H1 (cell line): ENCODE data around the gene RIMS1. TPM values are rescaled to one million over a fixed set of nuclear protein-coding genes. Genes with fewer than 3 reads are reported as not detected.

Source experiments
- CTCF ChIA-PET: fragments of 300-600 bp; sonication (Branson Sonifier 250); formaldehyde crosslinking; loops from one replicate; lab custom pipeline; 2021; ENCODE audit not compliant: partially characterized antibody; lab: Charles Lee
- POLR2A ChIA-PET: fragments of 300-600 bp; sonication (Branson Sonifier 250); formaldehyde crosslinking; loops from one replicate; lab custom pipeline; 2021; ENCODE audit warnings: inconsistent platforms; ENCODE audit not compliant: partially characterized antibody; lab: Charles Lee
- DNase-seq, 2 experiments: peaks; one replicate each; pipeline versions ENCODE4 v3.0.0 to v3.0.0-alpha.2; 2010 to 2022; ENCODE audit warnings: low spot score in 2 of 2, low read depth in 1 of 2, mixed read lengths in 1 of 2
- FAIRE-seq: peaks from 2 replicates; lab custom pipeline; 2011; peaks lifted over from hg19 to GRCh38; lab: Jason Lieb, UNC
- H2AFZ ChIP-seq: 2 replicates; pipeline ENCODE4 v1.8.1; 2012; ENCODE audit warnings: low read length, inconsistent platforms
- H2AK5ac ChIP-seq: 2 replicates; pipeline ENCODE4 v1.6.1; 2013; ENCODE audit warnings: low read depth, low read length
- H2BK120ac ChIP-seq: replicated peaks from 2 replicates; pipeline ENCODE3; 2013; ENCODE audit warnings: low read depth, low read length, inconsistent platforms
- H2BK12ac ChIP-seq: 2 replicates; pipeline ENCODE4 v1.6.1; 2013; ENCODE audit warnings: low read depth, low read length
- H2BK15ac ChIP-seq: 2 replicates; pipeline ENCODE4 v1.6.1; 2013; ENCODE audit warnings: low read length
- H2BK20ac ChIP-seq: 2 replicates; pipeline ENCODE4 v1.6.1; 2013; ENCODE audit warnings: low read length
- H2BK5ac ChIP-seq: 2 replicates; pipeline ENCODE4 v1.6.1; 2013; ENCODE audit warnings: low read depth, low read length
- H3K14ac ChIP-seq: 2 replicates; pipeline ENCODE4 v1.6.1; 2013; ENCODE audit warnings: inconsistent platforms; ENCODE audit not compliant: insufficient read length
- H3K18ac ChIP-seq: 2 replicates; pipeline ENCODE4 v1.6.1; 2013; ENCODE audit warnings: low read length; ENCODE audit errors: extremely low read depth
- H3K23ac ChIP-seq: 2 replicates; pipeline ENCODE4 v1.6.1; 2013; ENCODE audit warnings: inconsistent platforms; ENCODE audit not compliant: insufficient read length
- H3K23me2 ChIP-seq: 2 replicates; pipeline ENCODE4 v1.6.1; 2013; ENCODE audit warnings: low read depth, low read length
- H3K27ac ChIP-seq: 2 replicates; pipeline ENCODE4 v1.6.1; 2011; ENCODE audit warnings: low read depth, low read length, inconsistent platforms
- H3K27me3 ChIP-seq, 4 experiments: replicated peaks in 1 of 4; 1 replicate in 1 of 4; 2 replicates in 3 of 4; pipeline versions ENCODE4 v1.6.1 to v1.8.1; 2011 to 2013; ENCODE audit warnings: low read length in 3 of 4, mild to moderate bottlenecking in 3 of 4, inconsistent platforms in 2 of 4, mixed read lengths in 2 of 4, moderate library complexity in 1 of 4; ENCODE audit not compliant: control insufficient read depth in 3 of 4, insufficient read depth in 3 of 4; ENCODE audit errors: extremely low read depth in 1 of 4
- H3K36me3 ChIP-seq, 4 experiments: 2 replicates each; pipeline versions ENCODE4 v1.6.1 to v1.8.1; 2011 to 2013; ENCODE audit warnings: mild to moderate bottlenecking in 4 of 4, low read length in 3 of 4, moderate library complexity in 2 of 4, control low read depth in 1 of 4, inconsistent platforms in 1 of 4; ENCODE audit not compliant: insufficient read depth in 4 of 4, control insufficient read depth in 2 of 4
- H3K4ac ChIP-seq: replicated peaks from 2 replicates; pipeline ENCODE3; 2013; ENCODE audit warnings: low read length, low read depth, mixed read lengths, inconsistent platforms; ENCODE audit not compliant: insufficient read length
- H3K4me1 ChIP-seq, 4 experiments: replicated peaks in 1 of 4; 1 replicate in 1 of 4; 2 replicates in 3 of 4; pipeline versions ENCODE4 v1.6.1 to v1.8.1; 2011 to 2013; ENCODE audit warnings: low read length in 3 of 4, inconsistent platforms in 2 of 4, mixed read lengths in 1 of 4; ENCODE audit not compliant: insufficient read depth in 4 of 4, control insufficient read depth in 3 of 4
- H3K4me2 ChIP-seq, 2 experiments: 2 replicates each; pipeline versions ENCODE4 v1.6.1 to v1.8.1; 2011 to 2013; ENCODE audit warnings: low read depth in 2 of 2, low read length in 2 of 2, control low read depth in 1 of 2, inconsistent platforms in 1 of 2, mild to moderate bottlenecking in 1 of 2; ENCODE audit not compliant: insufficient read depth in 1 of 2
- H3K4me3 ChIP-seq, 4 experiments: fragments of 200-600, 300-600 bp in 1 of 4; sonication (generic), shearing (Covaris generic), sonication (Bioruptor Twin) in 1 of 4; 2 replicates each; pipeline versions ENCODE4 v1.5.1 to v1.8.1; 2011 to 2016; ENCODE audit warnings: low read length in 4 of 4, low read depth in 3 of 4, control low read depth in 2 of 4, inconsistent platforms in 2 of 4, mild to moderate bottlenecking in 2 of 4, mixed read lengths in 1 of 4, moderate library complexity in 1 of 4; ENCODE audit not compliant: insufficient read depth in 2 of 4; ENCODE audit errors: extremely low read depth in 1 of 4
- H3K56ac ChIP-seq: replicated peaks from 2 replicates; pipeline ENCODE3; 2013; ENCODE audit warnings: low read depth, mild to moderate bottlenecking, mixed read lengths, low read length, inconsistent platforms; ENCODE audit not compliant: insufficient read length
- H3K79me1 ChIP-seq: 2 replicates; pipeline ENCODE4 v1.6.1; 2013; ENCODE audit warnings: low read depth, low read length, control low read depth
- H3K79me2 ChIP-seq, 2 experiments: 2 replicates each; pipeline versions ENCODE4 v1.6.1 to v1.8.1; 2012 to 2013; ENCODE audit warnings: low read length in 2 of 2, mild to moderate bottlenecking in 2 of 2, inconsistent platforms in 1 of 2; ENCODE audit not compliant: insufficient read depth in 2 of 2, control insufficient read depth in 1 of 2
- H3K9ac ChIP-seq, 4 experiments: replicated peaks in 1 of 4; 1 replicate in 1 of 4; 2 replicates in 3 of 4; pipeline versions ENCODE4 v1.6.1 to v1.8.1; 2011 to 2013; ENCODE audit warnings: low read depth in 3 of 4, low read length in 3 of 4, control low read depth in 2 of 4, mild to moderate bottlenecking in 2 of 4, moderate library complexity in 2 of 4, inconsistent platforms in 1 of 4; ENCODE audit errors: extremely low read depth in 1 of 4
- H3K9me3 ChIP-seq, 2 experiments: 2 replicates each; pipeline versions ENCODE4 v1.6.1 to v1.8.1; 2012 to 2013; ENCODE audit warnings: mild to moderate bottlenecking in 2 of 2, moderate library complexity in 2 of 2, control low read depth in 1 of 2, inconsistent platforms in 1 of 2, low read depth in 1 of 2, low read length in 1 of 2, mixed read lengths in 1 of 2; ENCODE audit not compliant: insufficient read depth in 2 of 2
- H4K20me1 ChIP-seq, 2 experiments: replicated peaks in 1 of 2; 2 replicates each; pipeline versions ENCODE3 to v1.8.1; 2011 to 2013; ENCODE audit warnings: inconsistent platforms in 2 of 2, low read length in 2 of 2, mild to moderate bottlenecking in 1 of 2; ENCODE audit not compliant: insufficient read depth in 2 of 2, control insufficient read depth in 1 of 2
- H4K5ac ChIP-seq: 2 replicates; pipeline ENCODE4 v1.6.1; 2013; ENCODE audit warnings: low read length, low read depth, mixed read lengths, inconsistent platforms; ENCODE audit not compliant: insufficient read length
- H4K8ac ChIP-seq: 2 replicates; pipeline ENCODE4 v1.8.0; 2013; ENCODE audit warnings: mild to moderate bottlenecking, moderate library complexity, low read length, inconsistent platforms; ENCODE audit not compliant: insufficient read depth; ENCODE audit errors: extremely low read depth
- H4K91ac ChIP-seq: replicated peaks from 2 replicates; pipeline ENCODE3; 2013; ENCODE audit warnings: low read length, mixed read lengths, inconsistent platforms; ENCODE audit not compliant: insufficient read length
- CBX5 ChIP-seq: fragments of 300-800, 300-1000 bp; sonication (generic); IDR thresholded peaks from 2 replicates; pipeline ENCODE4 v1.7.1; 2016; ENCODE audit warnings: antibody characterized with exemption, low read length, low read depth
- CBX8 ChIP-seq: fragments of 300-800, 300-1000 bp; sonication (generic); IDR thresholded peaks from 2 replicates; pipeline ENCODE4 v1.7.1; 2016; ENCODE audit warnings: low read depth, low read length, borderline replicate concordance
- EGR1 ChIP-seq: IDR thresholded peaks from 2 replicates; pipeline ENCODE4 v1.6.1; 2011; ENCODE audit warnings: low read depth, low read length, borderline replicate concordance
- KDM1A ChIP-seq: fragments of 200-600, 300-600 bp; sonication (generic); IDR thresholded peaks from 2 replicates; pipeline ENCODE4 v1.7.1; 2016; ENCODE audit warnings: mild to moderate bottlenecking, low read length, borderline replicate concordance
- KDM4A ChIP-seq: IDR thresholded peaks from one replicate; pipeline ENCODE4 v1.7.1; 2012; ENCODE audit warnings: low read depth, mild to moderate bottlenecking, moderate library complexity, low read length, inconsistent platforms; ENCODE audit not compliant: severe bottlenecking
- POU5F1 ChIP-seq: IDR thresholded peaks from 2 replicates; pipeline ENCODE4 v1.6.1; 2011; ENCODE audit warnings: low read depth, mild to moderate bottlenecking, low read length, moderate library complexity
- SP1 ChIP-seq: IDR thresholded peaks from 2 replicates; pipeline ENCODE4 v1.6.1; 2011; ENCODE audit warnings: low read depth, low read length
- SRF ChIP-seq: IDR thresholded peaks from 2 replicates; pipeline ENCODE4 v1.6.1; 2011; ENCODE audit warnings: mild to moderate bottlenecking, low read depth, low read length, moderate library complexity
- TAF1 ChIP-seq: IDR thresholded peaks from 2 replicates; pipeline ENCODE4 v1.6.1; 2011; ENCODE audit warnings: mild to moderate bottlenecking, low read depth, low read length
- TAF7 ChIP-seq: optimal IDR thresholded peaks from 2 replicates; pipeline ENCODE3; 2011; ENCODE audit warnings: low read depth, mild to moderate bottlenecking, inconsistent platforms, low read length, moderate library complexity, borderline replicate concordance
- TEAD4 ChIP-seq: IDR thresholded peaks from 2 replicates; pipeline ENCODE4 v1.6.1; 2012; ENCODE audit warnings: low read depth, low read length, inconsistent platforms, mixed read lengths
- WGBS, 2 experiments: shearing (Covaris generic) in 1 of 2; methylation state at CpG; one replicate each; pipeline versions ENCODE4 v1.1.6 to v1.1.7; 2013 to 2015; ENCODE audit warnings: low lambda C conversion rate in 2 of 2, mixed read lengths in 2 of 2, inconsistent platforms in 1 of 2, low coverage in 1 of 2, missing lambda C conversion rate in 1 of 2; ENCODE audit not compliant: insufficient replicate concordance in 2 of 2, insufficient coverage in 1 of 2, insufficient read length in 1 of 2; ENCODE audit errors: extremely low coverage in 1 of 2, missing lambda C conversion rate in 1 of 2; 5-methylcytosine and 5-hydroxymethylcytosine counted together
- polyA plus RNA-seq, 7 experiments: library from polyadenylated mRNA; depleted of rRNA in 3 of 7; stranded (reverse) in 5 of 7; unstranded in 2 of 7; fragments of >200 nt in 5 of 7; fragments of 200-250 nt in 2 of 7; gene quantifications; 1 replicate in 5 of 7; 2 replicates in 1 of 7; 4 replicates in 1 of 7; pipeline versions ENCODE4 v1.2.1 to v1.2.3, GENCODE V29; 2011 to 2013; ENCODE audit warnings: missing spikeins in 2 of 7, mixed read lengths in 2 of 7
- total RNA-seq: library from RNA; stranded (reverse); fragmentation: NEBNext Ultra II Directional; extraction: Animal tissue kit (Norgen Biotek cat#: 25700); gene quantifications from 2 replicates; pipeline ENCODE4 v1.2.1, GENCODE V29; 2021
- TF ChIP-seq, protein P1 (sequence below): IDR thresholded peaks from 2 replicates; pipeline ENCODE4 v1.6.1; 2012; ENCODE audit warnings: inconsistent platforms
- TF ChIP-seq, protein P2 (sequence below): IDR thresholded peaks from 2 replicates; pipeline ENCODE4 v1.6.1; 2012; ENCODE audit warnings: low read length, inconsistent platforms

Gene RIMS1
- total and polyA plus RNA-seq, 2 of the 8 experiments (the other 6 are each of a cell fraction or from before 2014, with no cell fraction given) = 0.63 to 2.3 TPM

GRCh38 chr6:72032086-72032485 is 145.7 kb downstream of the RIMS1 start:
- no peak overlapping the region for H3K4ac ChIP-seq
- no peak overlapping the region for H3K27ac ChIP-seq
- CTCF ChIA-PET = interaction anchor here (1.0 kb wide), 1 partner anchor 410 kb away, joined by 3 read pairs; no protein-coding TSS in a partner anchor
- FAIRE-seq (no peak), DNase-seq (no peak)
- H2BK120ac ChIP-seq = no peak overlapping the region
- no peak overlapping the region for H2BK5ac ChIP-seq
- no peak overlapping the region for H2AK5ac ChIP-seq
- no peaks in the 10 kb centered on the region for H3K27me3 ChIP-seq
- no peak overlapping the region for H4K91ac ChIP-seq
- H2BK15ac ChIP-seq = no peak overlapping the region
- no peaks in the 10 kb centered on the region for H3K9me3 ChIP-seq
- no peak overlapping the region for H3K23ac ChIP-seq
- no peaks in the 10 kb centered on the region for H3K23me2 ChIP-seq
- no peak overlapping the region for H2AFZ ChIP-seq
- 78% methylated on average over 2 of the region's 2 CpGs; no CpG with 5 or more reads in 1 of the 2 experiments for WGBS, 2 experiments
- POLR2A ChIA-PET = no interaction called here
- H3K36me3 ChIP-seq = no peaks in the 10 kb centered on the region
- no peaks in the 10 kb centered on the region for H3K79me2 ChIP-seq
- no peak overlapping the region for H3K4me2 ChIP-seq
- H3K18ac ChIP-seq = no peak overlapping the region
- H3K79me1 ChIP-seq = no peaks in the 10 kb centered on the region
- no peak overlapping the region for H4K8ac ChIP-seq
- no peak overlapping the region for H4K5ac ChIP-seq
- H3K14ac ChIP-seq = no peak overlapping the region
- H3K4me3 ChIP-seq = no peak overlapping the region
- no peak overlapping the region for H3K56ac ChIP-seq
- no peak overlapping the region for H2BK12ac ChIP-seq
- H3K9ac ChIP-seq = no peak overlapping the region
- H3K4me1 ChIP-seq = no peaks in the 10 kb centered on the region
- H4K20me1 ChIP-seq = no peaks in the 10 kb centered on the region
- no peak overlapping the region for H2BK20ac ChIP-seq
- TF ChIP-seq, protein P1, sequence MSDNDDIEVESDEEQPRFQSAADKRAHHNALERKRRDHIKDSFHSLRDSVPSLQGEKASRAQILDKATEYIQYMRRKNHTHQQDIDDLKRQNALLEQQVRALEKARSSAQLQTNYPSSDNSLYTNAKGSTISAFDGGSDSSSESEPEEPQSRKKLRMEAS = no peak
- TF ChIP-seq TEAD4 = no peak
- TF ChIP-seq CBX8 = no peak
- TF ChIP-seq POU5F1 = no peak
- TF ChIP-seq, protein P2, sequence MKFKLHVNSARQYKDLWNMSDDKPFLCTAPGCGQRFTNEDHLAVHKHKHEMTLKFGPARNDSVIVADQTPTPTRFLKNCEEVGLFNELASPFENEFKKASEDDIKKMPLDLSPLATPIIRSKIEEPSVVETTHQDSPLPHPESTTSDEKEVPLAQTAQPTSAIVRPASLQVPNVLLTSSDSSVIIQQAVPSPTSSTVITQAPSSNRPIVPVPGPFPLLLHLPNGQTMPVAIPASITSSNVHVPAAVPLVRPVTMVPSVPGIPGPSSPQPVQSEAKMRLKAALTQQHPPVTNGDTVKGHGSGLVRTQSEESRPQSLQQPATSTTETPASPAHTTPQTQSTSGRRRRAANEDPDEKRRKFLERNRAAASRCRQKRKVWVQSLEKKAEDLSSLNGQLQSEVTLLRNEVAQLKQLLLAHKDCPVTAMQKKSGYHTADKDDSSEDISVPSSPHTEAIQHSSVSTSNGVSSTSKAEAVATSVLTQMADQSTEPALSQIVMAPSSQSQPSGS = no peak
- TF ChIP-seq CBX5 = no peak
- TF ChIP-seq KDM4A = no peak
- no peak for TF ChIP-seq EGR1
- no peak for TF ChIP-seq KDM1A
- TF ChIP-seq SP1 = no peak
- no peak for TF ChIP-seq SRF
- no peak for TF ChIP-seq TAF1
- TF ChIP-seq TAF7 = no peak
